WTC11 (cell line): ENCODE data around the gene CFDP1. TPM values are rescaled to one million over a fixed set of nuclear protein-coding genes. Genes with fewer than 3 reads are reported as not detected.

Source experiments
- ATAC-seq: fragments of 200-7000 bp; cut with Tn5 transposase; 2 replicates; pipeline ENCODE4 v1.10.0; 2021; ENCODE audit warnings: mild to moderate bottlenecking, moderate library complexity
- CTCF ChIA-PET: fragments of 300-600 bp; sonication (Branson Sonifier 250); formaldehyde crosslinking; loops from one replicate; lab custom pipeline; 2021; ENCODE audit warnings: antibody characterized with exemption; lab: Charles Lee
- POLR2A ChIA-PET: fragments of 350-600 bp; sonication (Branson Sonifier 250); formaldehyde crosslinking; loops from one replicate; lab custom pipeline; 2021; ENCODE audit warnings: antibody characterized with exemption; lab: Charles Lee
- DNase-seq: peaks from one replicate; pipeline ENCODE4 v3.0.0; 2021; ENCODE audit warnings: low spot score
- H3K27ac Mint-ChIP-seq: 2 replicates; pipeline ENCODE4 v1.8.0; 2021; ENCODE audit warnings: mixed read lengths
- H3K27me3 Mint-ChIP-seq: 2 replicates; pipeline ENCODE4 v1.8.0; 2021; ENCODE audit warnings: low read depth, mild to moderate bottlenecking, moderate library complexity, mixed read lengths
- H3K36me3 Mint-ChIP-seq: 2 replicates; pipeline ENCODE4 v1.8.0; 2021; ENCODE audit warnings: mixed read lengths
- H3K4me1 Mint-ChIP-seq: 2 replicates; pipeline ENCODE4 v1.8.0; 2022; ENCODE audit warnings: mixed read lengths
- H3K4me3 Mint-ChIP-seq: 2 replicates; pipeline ENCODE4 v1.8.0; 2021; ENCODE audit warnings: mild to moderate bottlenecking, moderate library complexity, mixed read lengths
- H3K9me3 Mint-ChIP-seq: 2 replicates; pipeline ENCODE4 v1.8.0; 2021; ENCODE audit warnings: mixed read lengths
- CDX4 ChIP-seq: fragments of 250-450 bp; sonication (Bioruptor Pico); IDR thresholded peaks from 2 replicates; pipeline ENCODE4 v1.9.0; 2021; ENCODE audit warnings: moderate library complexity, mild to moderate bottlenecking, inconsistent platforms, borderline replicate concordance
- CREB1 ChIP-seq: sonication (generic); formaldehyde crosslinking; IDR thresholded peaks from 2 replicates; pipeline ENCODE4 v1.8.0; 2023; ENCODE audit warnings: mild to moderate bottlenecking, missing genetic modification reagents
- ELF4 ChIP-seq: sonication (generic); formaldehyde crosslinking; IDR thresholded peaks from 2 replicates; pipeline ENCODE4 v1.8.1; 2022; ENCODE audit warnings: low read depth, mild to moderate bottlenecking, moderate library complexity, missing genetic modification reagents
- ESRRA ChIP-seq: sonication (generic); formaldehyde crosslinking; IDR thresholded peaks from 2 replicates; pipeline ENCODE4 v1.8.1; 2022; ENCODE audit warnings: mild to moderate bottlenecking, missing genetic modification reagents, borderline replicate concordance
- ETV6 ChIP-seq: sonication (generic); formaldehyde crosslinking; IDR thresholded peaks from 2 replicates; pipeline ENCODE4 v1.8.1; 2022; ENCODE audit warnings: mild to moderate bottlenecking, missing genetic modification reagents
- FOXK1 ChIP-seq: sonication (generic); formaldehyde crosslinking; IDR thresholded peaks from 2 replicates; pipeline ENCODE4 v1.8.0; 2022; ENCODE audit warnings: mild to moderate bottlenecking, moderate library complexity, missing genetic modification reagents
- FOXP1 ChIP-seq: sonication (generic); formaldehyde crosslinking; IDR thresholded peaks from 2 replicates; pipeline ENCODE4 v1.8.0; 2022; ENCODE audit warnings: missing genetic modification reagents, mild to moderate bottlenecking, moderate library complexity, borderline replicate concordance
- HMGA2 ChIP-seq: fragments of 250-450 bp; sonication (Bioruptor Pico); IDR thresholded peaks from 2 replicates; pipeline ENCODE4 v1.4.0; 2021; ENCODE audit warnings: mild to moderate bottlenecking, moderate library complexity
- HMGXB4 ChIP-seq: sonication (generic); formaldehyde crosslinking; IDR thresholded peaks from 2 replicates; pipeline ENCODE4 v1.8.1; 2023; ENCODE audit warnings: mild to moderate bottlenecking, moderate library complexity, missing genetic modification reagents
- JUN ChIP-seq: sonication (generic); formaldehyde crosslinking; IDR thresholded peaks from 2 replicates; pipeline ENCODE4 v1.8.0; 2023; ENCODE audit warnings: mild to moderate bottlenecking, missing genetic modification reagents
- MAX ChIP-seq: sonication (generic); formaldehyde crosslinking; IDR thresholded peaks from 2 replicates; pipeline ENCODE4 v1.8.0; 2022; ENCODE audit warnings: mild to moderate bottlenecking, missing genetic modification reagents
- NFYB ChIP-seq: sonication (generic); formaldehyde crosslinking; conservative IDR thresholded peaks from 2 replicates; pipeline ENCODE4 v1.8.0; 2022; ENCODE audit warnings: low read depth, missing genetic modification reagents
- SMAD3 ChIP-seq: sonication (generic); formaldehyde crosslinking; IDR thresholded peaks from 2 replicates; pipeline ENCODE4 v1.8.0; 2022; ENCODE audit warnings: missing genetic modification reagents, mild to moderate bottlenecking, borderline replicate concordance
- SMAD4 ChIP-seq: sonication (generic); formaldehyde crosslinking; IDR thresholded peaks from 2 replicates; pipeline ENCODE4 v1.8.0; 2022; ENCODE audit warnings: mild to moderate bottlenecking, missing genetic modification reagents
- SP1 ChIP-seq: sonication (generic); formaldehyde crosslinking; conservative IDR thresholded peaks from 2 replicates; pipeline ENCODE4 v1.8.1; 2022; ENCODE audit warnings: missing genetic modification reagents
- TEAD1 ChIP-seq: sonication (generic); formaldehyde crosslinking; IDR thresholded peaks from 2 replicates; pipeline ENCODE4 v1.8.0; 2022; ENCODE audit warnings: mild to moderate bottlenecking, missing genetic modification reagents
- ZBTB21 ChIP-seq: sonication (generic); formaldehyde crosslinking; IDR thresholded peaks from 2 replicates; pipeline ENCODE4 v1.8.1; 2023; ENCODE audit warnings: mild to moderate bottlenecking, missing genetic modification reagents, borderline replicate concordance
- ZBTB43 ChIP-seq: sonication (generic); formaldehyde crosslinking; IDR thresholded peaks from 2 replicates; pipeline ENCODE4 v1.8.1; 2023; ENCODE audit warnings: mild to moderate bottlenecking, missing genetic modification reagents
- ZNF416 ChIP-seq: fragments of 250-450 bp; sonication (Bioruptor Pico); IDR thresholded peaks from 2 replicates; pipeline ENCODE4 v1.9.0; 2021; ENCODE audit warnings: mild to moderate bottlenecking, inconsistent platforms
- ZNF423 ChIP-seq: fragments of 250-450 bp; sonication (Bioruptor Pico); IDR thresholded peaks from 2 replicates; pipeline ENCODE4 v2.1.2; 2022; ENCODE audit warnings: mild to moderate bottlenecking, moderate library complexity
- total RNA-seq: library from RNA; stranded (reverse); gene quantifications from 3 replicates; pipeline ENCODE4 v1.2.3, GENCODE V29; 2021
- TF ChIP-seq, protein P1 (sequence below): sonication (generic); formaldehyde crosslinking; IDR thresholded peaks from 2 replicates; pipeline ENCODE4 v1.8.1; 2023; ENCODE audit warnings: mild to moderate bottlenecking, missing genetic modification reagents, moderate library complexity
- TF ChIP-seq, protein P2 (sequence below): sonication (generic); formaldehyde crosslinking; IDR thresholded peaks from 2 replicates; pipeline ENCODE4 v1.8.0; 2023; ENCODE audit warnings: mild to moderate bottlenecking, missing genetic modification reagents
- TF ChIP-seq, protein P3 (sequence below): sonication (generic); formaldehyde crosslinking; IDR thresholded peaks from 2 replicates; pipeline ENCODE4 v1.8.1; 2022; ENCODE audit warnings: low read depth, mild to moderate bottlenecking, moderate library complexity, missing genetic modification reagents, borderline replicate concordance
- TF ChIP-seq, protein P4 (sequence below): sonication (generic); formaldehyde crosslinking; conservative IDR thresholded peaks from 2 replicates; pipeline ENCODE4 v1.8.1; 2023; ENCODE audit warnings: mild to moderate bottlenecking, low read depth, missing genetic modification reagents, moderate library complexity

Gene CFDP1
- total RNA-seq, 1 experiment from 2014 or later, result 79.2 TPM

GRCh38 chr16:75252946-75253911 lies 180.1 kb downstream of the CFDP1 start:
- CTCF ChIA-PET, result interaction anchor here (0.6 to 7.5 kb wide), 8 partner anchors 13 to 264 kb away, joined by 3 to 92 read pairs (median 3); no protein-coding TSS in a partner anchor
- Mint-ChIP-seq H3K36me3 (no peaks in the 10 kb centered on the region), H3K4me3 (peak overlapping the region; percentile 43), H3K9me3 (no peaks in the 10 kb centered on the region), H3K27me3 (no peaks in the 10 kb centered on the region), H3K27ac (peak overlapping the region; percentile 97), H3K4me1 (peaks cover 84% of the 10 kb centered on the region)
- peak; percentile 85 for DNase-seq
- POLR2A ChIA-PET, result interaction anchor here (0.6 to 5.9 kb wide), 8 partner anchors 8 to 265 kb away, joined by 3 to 57 read pairs (median 4); no protein-coding TSS in a partner anchor
- peak; percentile 67 for ATAC-seq
- TF ChIP-seq ESRRA (CRISPR knock-in tag), result 0 out of 2 replicates have a peak, but pooled peaks have one; percentile 23
- no peak for TF ChIP-seq NFYB (CRISPR knock-in tag)
- TF ChIP-seq FOXP1, result 0 out of 2 replicates have a peak, but pooled peaks have one; percentile 31
- 0 out of 2 replicates have a peak, but pooled peaks have one; percentile 4 for TF ChIP-seq ZNF416 (CRISPR knock-in tag)
- no peak for TF ChIP-seq FOXK1 (CRISPR knock-in tag)
- TF ChIP-seq CDX4 (CRISPR knock-in tag), result no peak
- TF ChIP-seq MAX, result 0 out of 2 replicates have a peak, but pooled peaks have one; percentile 28
- no peak for TF ChIP-seq SMAD4
- no peak for TF ChIP-seq JUN (CRISPR knock-in tag)
- TF ChIP-seq, protein P1, sequence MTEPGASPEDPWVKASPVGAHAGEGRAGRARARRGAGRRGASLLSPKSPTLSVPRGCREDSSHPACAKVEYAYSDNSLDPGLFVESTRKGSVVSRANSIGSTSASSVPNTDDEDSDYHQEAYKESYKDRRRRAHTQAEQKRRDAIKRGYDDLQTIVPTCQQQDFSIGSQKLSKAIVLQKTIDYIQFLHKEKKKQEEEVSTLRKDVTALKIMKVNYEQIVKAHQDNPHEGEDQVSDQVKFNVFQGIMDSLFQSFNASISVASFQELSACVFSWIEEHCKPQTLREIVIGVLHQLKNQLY (CRISPR knock-in tag), result no peak
- TF ChIP-seq SP1 (CRISPR knock-in tag), result peak; percentile 24; the same call in 1 of the 2 replicates
- TF ChIP-seq, protein P2, sequence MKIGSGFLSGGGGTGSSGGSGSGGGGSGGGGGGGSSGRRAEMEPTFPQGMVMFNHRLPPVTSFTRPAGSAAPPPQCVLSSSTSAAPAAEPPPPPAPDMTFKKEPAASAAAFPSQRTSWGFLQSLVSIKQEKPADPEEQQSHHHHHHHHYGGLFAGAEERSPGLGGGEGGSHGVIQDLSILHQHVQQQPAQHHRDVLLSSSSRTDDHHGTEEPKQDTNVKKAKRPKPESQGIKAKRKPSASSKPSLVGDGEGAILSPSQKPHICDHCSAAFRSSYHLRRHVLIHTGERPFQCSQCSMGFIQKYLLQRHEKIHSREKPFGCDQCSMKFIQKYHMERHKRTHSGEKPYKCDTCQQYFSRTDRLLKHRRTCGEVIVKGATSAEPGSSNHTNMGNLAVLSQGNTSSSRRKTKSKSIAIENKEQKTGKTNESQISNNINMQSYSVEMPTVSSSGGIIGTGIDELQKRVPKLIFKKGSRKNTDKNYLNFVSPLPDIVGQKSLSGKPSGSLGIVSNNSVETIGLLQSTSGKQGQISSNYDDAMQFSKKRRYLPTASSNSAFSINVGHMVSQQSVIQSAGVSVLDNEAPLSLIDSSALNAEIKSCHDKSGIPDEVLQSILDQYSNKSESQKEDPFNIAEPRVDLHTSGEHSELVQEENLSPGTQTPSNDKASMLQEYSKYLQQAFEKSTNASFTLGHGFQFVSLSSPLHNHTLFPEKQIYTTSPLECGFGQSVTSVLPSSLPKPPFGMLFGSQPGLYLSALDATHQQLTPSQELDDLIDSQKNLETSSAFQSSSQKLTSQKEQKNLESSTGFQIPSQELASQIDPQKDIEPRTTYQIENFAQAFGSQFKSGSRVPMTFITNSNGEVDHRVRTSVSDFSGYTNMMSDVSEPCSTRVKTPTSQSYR (CRISPR knock-in tag), result no peak
- TF ChIP-seq SMAD3 (CRISPR knock-in tag), result 0 out of 2 replicates have a peak, but pooled peaks have one; percentile 31
- no peak for TF ChIP-seq ELF4
- peak; percentile 87 for TF ChIP-seq ETV6 (CRISPR knock-in tag)
- TF ChIP-seq ZBTB21 (CRISPR knock-in tag), result no peak
- TF ChIP-seq, protein P3, sequence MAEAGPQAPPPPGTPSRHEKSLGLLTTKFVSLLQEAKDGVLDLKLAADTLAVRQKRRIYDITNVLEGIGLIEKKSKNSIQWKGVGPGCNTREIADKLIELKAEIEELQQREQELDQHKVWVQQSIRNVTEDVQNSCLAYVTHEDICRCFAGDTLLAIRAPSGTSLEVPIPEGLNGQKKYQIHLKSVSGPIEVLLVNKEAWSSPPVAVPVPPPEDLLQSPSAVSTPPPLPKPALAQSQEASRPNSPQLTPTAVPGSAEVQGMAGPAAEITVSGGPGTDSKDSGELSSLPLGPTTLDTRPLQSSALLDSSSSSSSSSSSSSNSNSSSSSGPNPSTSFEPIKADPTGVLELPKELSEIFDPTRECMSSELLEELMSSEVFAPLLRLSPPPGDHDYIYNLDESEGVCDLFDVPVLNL (CRISPR knock-in tag), result no peak
- TF ChIP-seq HMGXB4, result no peak
- TF ChIP-seq TEAD1, result no peak
- TF ChIP-seq CREB1 (CRISPR knock-in tag), result no peak
- TF ChIP-seq HMGA2 (CRISPR knock-in tag), result no peak
- TF ChIP-seq ZNF423, result 0 out of 2 replicates have a peak, but pooled peaks have one; percentile 35
- TF ChIP-seq, protein P4, sequence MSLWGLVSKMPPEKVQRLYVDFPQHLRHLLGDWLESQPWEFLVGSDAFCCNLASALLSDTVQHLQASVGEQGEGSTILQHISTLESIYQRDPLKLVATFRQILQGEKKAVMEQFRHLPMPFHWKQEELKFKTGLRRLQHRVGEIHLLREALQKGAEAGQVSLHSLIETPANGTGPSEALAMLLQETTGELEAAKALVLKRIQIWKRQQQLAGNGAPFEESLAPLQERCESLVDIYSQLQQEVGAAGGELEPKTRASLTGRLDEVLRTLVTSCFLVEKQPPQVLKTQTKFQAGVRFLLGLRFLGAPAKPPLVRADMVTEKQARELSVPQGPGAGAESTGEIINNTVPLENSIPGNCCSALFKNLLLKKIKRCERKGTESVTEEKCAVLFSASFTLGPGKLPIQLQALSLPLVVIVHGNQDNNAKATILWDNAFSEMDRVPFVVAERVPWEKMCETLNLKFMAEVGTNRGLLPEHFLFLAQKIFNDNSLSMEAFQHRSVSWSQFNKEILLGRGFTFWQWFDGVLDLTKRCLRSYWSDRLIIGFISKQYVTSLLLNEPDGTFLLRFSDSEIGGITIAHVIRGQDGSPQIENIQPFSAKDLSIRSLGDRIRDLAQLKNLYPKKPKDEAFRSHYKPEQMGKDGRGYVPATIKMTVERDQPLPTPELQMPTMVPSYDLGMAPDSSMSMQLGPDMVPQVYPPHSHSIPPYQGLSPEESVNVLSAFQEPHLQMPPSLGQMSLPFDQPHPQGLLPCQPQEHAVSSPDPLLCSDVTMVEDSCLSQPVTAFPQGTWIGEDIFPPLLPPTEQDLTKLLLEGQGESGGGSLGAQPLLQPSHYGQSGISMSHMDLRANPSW, result no peak
- TF ChIP-seq ZBTB43 (CRISPR knock-in tag), result peak; percentile 49; the same call in 1 of the 2 replicates
